GM23338 (cell line): ENCODE results near the gene PCYT1A. TPM values are rescaled to one million over a fixed set of nuclear protein-coding genes. Genes with fewer than 3 reads are reported as not detected.

Experiments used
- ATAC-seq: fragments of 200-7000 bp; cut with Tn5 transposase; 3 replicates; pipeline ENCODE4 v1.9.1; 2020
- DNase-seq: peaks from one replicate; pipeline ENCODE4 v3.0.0-alpha.2; 2015; ENCODE audit warnings: low spot score
- H2AFZ ChIP-seq: fragments of 200-600 bp; sonication (generic); 2 replicates; pipeline ENCODE4 v1.8.0; 2016; ENCODE audit warnings: antibody characterized with exemption, mild to moderate bottlenecking, moderate library complexity
- H3F3A ChIP-seq: fragments of 200-600 bp; sonication (generic); replicated peaks from 2 replicates; pipeline ENCODE4 v1.8.0; 2017; ENCODE audit warnings: antibody characterized with exemption, mixed run types, low read depth
- H3K27ac ChIP-seq: fragments of 200-600 bp; sonication (generic); 2 replicates; pipeline ENCODE4 v1.6.1; 2016; ENCODE audit warnings: low read depth
- H3K27me3 ChIP-seq: fragments of 200-600 bp; sonication (generic); 2 replicates; pipeline ENCODE4 v1.8.0; 2016; ENCODE audit warnings: mild to moderate bottlenecking, mixed run types, moderate library complexity; ENCODE audit not compliant: insufficient read depth
- H3K36me3 ChIP-seq: fragments of 200-600 bp; sonication (generic); 2 replicates; pipeline ENCODE4 v1.8.0; 2016; ENCODE audit warnings: mild to moderate bottlenecking; ENCODE audit not compliant: insufficient read depth
- H3K4me1 ChIP-seq: fragments of 200-600 bp; sonication (generic); 2 replicates; pipeline ENCODE4 v1.8.0; 2016; ENCODE audit warnings: mild to moderate bottlenecking, moderate library complexity; ENCODE audit not compliant: insufficient read depth
- H3K4me2 ChIP-seq: fragments of 200-600 bp; sonication (generic); 2 replicates; pipeline ENCODE4 v1.7.1; 2017; ENCODE audit warnings: mixed run types
- H3K4me3 ChIP-seq: fragments of 200-600 bp; sonication (generic); 2 replicates; pipeline ENCODE4 v1.6.1; 2016; ENCODE audit warnings: mixed run types
- H3K79me2 ChIP-seq: fragments of 200-600 bp; sonication (generic); replicated peaks from 2 replicates; pipeline ENCODE4 v1.8.0; 2017; ENCODE audit warnings: mild to moderate bottlenecking; ENCODE audit not compliant: insufficient read depth
- H3K9me2 ChIP-seq: fragments of 200-600 bp; sonication (generic); 2 replicates; pipeline ENCODE4 v1.8.0; 2017; ENCODE audit not compliant: insufficient read depth
- H4K20me1 ChIP-seq: fragments of 200-600 bp; sonication (generic); replicated peaks from 2 replicates; pipeline ENCODE4 v1.8.0; 2017; ENCODE audit warnings: mild to moderate bottlenecking; ENCODE audit not compliant: insufficient read depth
- H3K27ac Mint-ChIP-seq: 2 replicates; pipeline ENCODE4 v1.8.0; 2020; ENCODE audit warnings: inconsistent platforms, mild to moderate bottlenecking, moderate library complexity, mixed read lengths
- H3K27me3 Mint-ChIP-seq: 3 replicates; pipeline ENCODE4 v1.8.0; 2022; ENCODE audit warnings: low read depth, mild to moderate bottlenecking, moderate library complexity, mixed read lengths, inconsistent platforms; ENCODE audit not compliant: insufficient read depth, poor library complexity
- H3K36me3 Mint-ChIP-seq: 3 replicates; pipeline ENCODE4 v1.8.0; 2021; ENCODE audit warnings: low read depth, mild to moderate bottlenecking, inconsistent platforms, moderate library complexity, mixed read lengths
- H3K4me1 Mint-ChIP-seq: 3 replicates; pipeline ENCODE4 v1.8.0; 2020; ENCODE audit warnings: mild to moderate bottlenecking, inconsistent platforms, mixed read lengths
- H3K4me3 Mint-ChIP-seq: 3 replicates; pipeline ENCODE4 v1.8.0; 2021; ENCODE audit warnings: moderate library complexity, mild to moderate bottlenecking, inconsistent platforms, mixed read lengths
- H3K9me3 Mint-ChIP-seq: 3 replicates; pipeline ENCODE4 v1.8.0; 2020; ENCODE audit warnings: moderate library complexity, mild to moderate bottlenecking, inconsistent platforms, mixed read lengths
- CTCF ChIP-seq, 2 experiments: fragments of 200-600 bp in 1 of 2; sonication (generic) in 1 of 2; conservative IDR thresholded peaks; 2 replicates each; pipeline versions ENCODE4 v1.5.1 to v1.6.1; 2016 to 2017; ENCODE audit warnings: antibody characterized with exemption in 2 of 2, low read depth in 2 of 2, mild to moderate bottlenecking in 2 of 2, moderate library complexity in 1 of 2
- EZH2 ChIP-seq: fragments of 200-600 bp; sonication (generic); IDR thresholded peaks from one replicate; pipeline ENCODE4 v1.8.0; 2017; ENCODE audit warnings: antibody characterized with exemption, mild to moderate bottlenecking, low read depth; ENCODE audit not compliant: unreplicated experiment
- EZH2phosphoT487 ChIP-seq: fragments of 200-600 bp; sonication (generic); IDR thresholded peaks from one replicate; pipeline ENCODE4 v1.8.1; 2018; ENCODE audit warnings: antibody characterized with exemption; ENCODE audit not compliant: unreplicated experiment
- JUNB ChIP-seq: IDR thresholded peaks from one replicate; pipeline ENCODE4 v1.6.1; 2016; ENCODE audit warnings: antibody characterized with exemption; ENCODE audit not compliant: unreplicated experiment
- ZNF114 ChIP-seq: fragments of 250-450 bp; sonication (Bioruptor Pico); IDR thresholded peaks from 2 replicates; pipeline ENCODE4 v1.5.0; 2020; ENCODE audit warnings: mild to moderate bottlenecking, moderate library complexity
- ZNF462 ChIP-seq: fragments of 250-450 bp; sonication (Bioruptor Pico); IDR thresholded peaks from 2 replicates; pipeline ENCODE4 v1.5.0; 2020; ENCODE audit warnings: mild to moderate bottlenecking, moderate library complexity
- polyA plus RNA-seq: library from polyadenylated mRNA; unstranded; fragments of >200 nt; fragmentation: Nextera tagmentation; extraction: Ambion mirVana; gene quantifications from 2 replicates; pipeline ENCODE4 v1.2.1, GENCODE V29; 2016
- total RNA-seq: library from RNA; depleted of rRNA; stranded (reverse); fragments of >200 nt; shearing (Covaris generic); gene quantifications from 2 replicates; pipeline ENCODE4 v1.2.3, GENCODE V29; 2014

PCYT1A gene
- total and polyA plus RNA-seq, 2 experiments from 2014 or later, result 11.6 to 35.8 TPM

- H3K79me2 ChIP-seq, result no peaks in the 10 kb centered on the region
- H3K4me1 Mint-ChIP-seq, result peaks cover under 1% of the 10 kb centered on the region; the same call in 1 of the 3 replicates
- no peak overlapping the region for H2AFZ ChIP-seq
- no peak overlapping the region; the same call in 1 of the 2 replicates for H3K27ac Mint-ChIP-seq
- DNase-seq (peak; percentile 69), ATAC-seq (peak; percentile 40)
- no peak overlapping the region for H3K4me3 Mint-ChIP-seq
- no peak for TF ChIP-seq JUNB
- TF ChIP-seq CTCF (conservative IDR thresholded peaks at IDR 0.05; ENCODE audit: low read depth in 2 of 2), result peak; percentile 32 to 49; a peak in 3 of 4 replicates
- H3K27me3 ChIP-seq, result no peaks in the 10 kb centered on the region
- H3K27me3 Mint-ChIP-seq, result peaks cover 9% of the 10 kb centered on the region
- H3K27ac ChIP-seq, result no peak overlapping the region
- no peaks in the 10 kb centered on the region; the same call in 1 of the 2 replicates for H3K4me1 ChIP-seq
- no peak overlapping the region for H3K4me3 ChIP-seq
- no peaks in the 10 kb centered on the region for H3K36me3 Mint-ChIP-seq
- no peaks in the 10 kb centered on the region for H4K20me1 ChIP-seq
- no peaks in the 10 kb centered on the region for H3K36me3 ChIP-seq
- H3F3A ChIP-seq, result no peaks in the 10 kb centered on the region; the same call in 1 of the 2 replicates
- no peaks in the 10 kb centered on the region for H3K9me3 Mint-ChIP-seq
- H3K9me2 ChIP-seq, result no peaks in the 10 kb centered on the region
- H3K4me2 ChIP-seq, result no peak overlapping the region
Measured at GRCh38 chr3:196292286-196292923, 4.9 kb upstream of the PCYT1A start.

GRCh38 chr3:196288141-196288460 is 575 bp upstream of the PCYT1A start:
- Histone ChIP-seq H2AFZ (peak overlapping the region; percentile 84), H4K20me1 (no peaks in the 10 kb centered on the region), H3K27ac (peak overlapping the region; percentile 89), H3K4me1 (peaks cover 10% of the 10 kb centered on the region), H3K4me2 (peak overlapping the region; percentile 92), H3K27me3 (no peaks in the 10 kb centered on the region), H3F3A (peaks cover 4% of the 10 kb centered on the region; the same call in 1 of the 2 replicates), H3K9me2 (no peaks in the 10 kb centered on the region), H3K79me2 (peaks cover 39% of the 10 kb centered on the region), H3K36me3 (no peaks in the 10 kb centered on the region), H3K4me3 (peak overlapping the region; percentile 92)
- Mint-ChIP-seq H3K36me3 (no peaks in the 10 kb centered on the region), H3K27me3 (peaks cover 10% of the 10 kb centered on the region), H3K9me3 (no peaks in the 10 kb centered on the region), H3K27ac (peak overlapping the region; percentile 96), H3K4me1 (peaks cover 24% of the 10 kb centered on the region), H3K4me3 (peak overlapping the region; percentile 100)
- DNase-seq (no peak), ATAC-seq (no peak)
- TF ChIP-seq CTCF (conservative IDR thresholded peaks at IDR 0.05; ENCODE audit: low read depth in 2 of 2) (no peak), ZNF114 (CRISPR knock-in tag) (no peak), EZH2phosphoT487 (no peak), ZNF462 (CRISPR knock-in tag) (no peak), EZH2 (no peak)
